ENCODE results near the gene TRABD. TPM values are rescaled to one million over a fixed set of nuclear protein-coding genes. Genes with fewer than 3 reads are reported as not detected.

The TRABD gene
- total and polyA plus RNA-seq, 2 donors (not counting 1 experiment from before 2014, with no cell fraction given), result 11.8 to 17.2 TPM

DNA sequence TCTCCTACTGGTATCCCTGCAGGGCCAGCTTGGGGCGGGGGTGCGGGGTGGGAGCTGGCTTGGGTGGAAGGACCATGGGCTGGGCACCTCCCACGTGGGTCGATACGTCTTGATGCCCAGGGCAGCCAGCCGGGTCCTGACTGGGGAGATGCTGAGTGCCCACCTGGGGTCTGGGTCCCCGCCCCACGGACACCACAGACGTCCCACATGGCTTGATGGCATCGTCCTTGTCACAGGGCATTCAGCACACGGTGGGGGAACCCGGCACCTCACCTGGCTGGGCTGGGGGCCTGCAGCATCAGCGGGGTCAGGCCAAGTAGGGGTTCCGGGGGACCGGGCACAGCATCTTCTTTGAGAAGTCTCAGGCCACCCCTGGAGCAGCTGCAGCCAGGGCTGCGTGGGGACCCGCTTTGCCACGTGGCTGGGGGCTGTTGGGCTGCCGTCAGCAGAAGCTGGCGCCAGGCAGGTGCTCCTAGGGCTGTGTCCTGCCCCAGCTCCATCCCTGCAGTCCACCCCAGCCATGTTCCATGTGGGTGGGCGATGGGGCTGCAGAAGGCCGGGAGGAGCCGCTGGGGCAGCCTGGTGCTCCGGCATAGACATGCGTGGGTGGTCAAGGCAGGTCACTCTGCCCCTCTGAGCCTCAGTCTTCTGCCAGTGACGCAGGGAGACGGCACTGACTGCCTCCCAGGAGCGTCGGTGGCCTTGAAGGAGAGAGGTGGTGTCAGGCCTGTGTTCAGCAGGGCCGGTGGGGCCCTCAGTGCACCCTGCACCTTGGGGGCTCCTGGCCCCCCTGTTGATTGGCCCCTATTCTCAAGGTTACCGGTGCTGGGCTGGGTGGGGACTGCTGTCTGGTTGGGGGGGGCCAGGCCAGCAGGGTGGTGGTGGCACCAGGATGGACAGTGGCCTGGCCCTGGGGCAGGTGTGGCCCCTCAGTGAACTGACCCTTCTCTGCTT, 23.5 kb downstream of the TRABD start:
- H3K9me3 ChIP-seq (ENCODE audit: control insufficient read depth, insufficient read depth, low read depth, low read length), result no peaks in the 10 kb centered on the region
- H3K4me2 ChIP-seq (ENCODE audit: extremely low read depth, insufficient read depth, low read length), result no peak overlapping the region
- H3K79me2 ChIP-seq (ENCODE audit: control insufficient read depth, insufficient read depth, low read length), result peaks cover 15% of the 10 kb centered on the region
- no peak overlapping the region for H3K4me3 ChIP-seq (replicated peaks in 1 of 4; ENCODE audit: control extremely low read depth in 1 of 4, insufficient read depth in 1 of 4, low read depth in 3 of 4, low read length in 4 of 4)
- no peak overlapping the region for H2AFZ ChIP-seq (ENCODE audit: low read length)
- H3K36me3 ChIP-seq (ENCODE audit: control insufficient read depth, insufficient read depth, low read length), result peaks cover 34% of the 10 kb centered on the region
- H3K4me1 ChIP-seq (ENCODE audit: control insufficient read depth, extremely low read depth, insufficient read depth, low read length), result no peaks in the 10 kb centered on the region
- TF ChIP-seq EZH2 (IDR thresholded peaks at IDR 0.05; ENCODE audit: low read length, missing control alignments), result no peak
- no peaks in the 10 kb centered on the region for H3K27me3 ChIP-seq (ENCODE audit: control insufficient read depth, insufficient read depth, low read length)
- DNase-seq (ENCODE audit: low read depth in 2 of 2), result no peak
- no peaks in the 10 kb centered on the region for H4K20me1 ChIP-seq (ENCODE audit: control insufficient read depth, extremely low read depth, insufficient read depth, low read length)
- no peak overlapping the region for H3K27ac ChIP-seq (ENCODE audit: insufficient read depth, low read length)
- no peak overlapping the region for H3K9ac ChIP-seq (ENCODE audit: insufficient read depth, low read length)

GRCh38 chr22:50209893-50210292, 24.2 kb downstream of the TRABD start:
- peak; percentile 31 to 68 for DNase-seq (ENCODE audit: low read depth in 2 of 2)
- peaks cover 18% of the 10 kb centered on the region for H3K79me2 ChIP-seq (ENCODE audit: control insufficient read depth, insufficient read depth, low read length)
- peaks cover 34% of the 10 kb centered on the region for H3K36me3 ChIP-seq (ENCODE audit: control insufficient read depth, insufficient read depth, low read length)
- no peaks in the 10 kb centered on the region for H3K9me3 ChIP-seq (ENCODE audit: control insufficient read depth, insufficient read depth, low read depth, low read length)
- no peaks in the 10 kb centered on the region for H3K4me1 ChIP-seq (ENCODE audit: control insufficient read depth, extremely low read depth, insufficient read depth, low read length)
- peaks cover 2% of the 10 kb centered on the region for H4K20me1 ChIP-seq (ENCODE audit: control insufficient read depth, extremely low read depth, insufficient read depth, low read length)
- H2AFZ ChIP-seq (ENCODE audit: low read length), result no peak overlapping the region
- no peak overlapping the region for H3K4me3 ChIP-seq (replicated peaks in 1 of 4; ENCODE audit: control extremely low read depth in 1 of 4, insufficient read depth in 1 of 4, low read depth in 3 of 4, low read length in 4 of 4)
- H3K27ac ChIP-seq (ENCODE audit: insufficient read depth, low read length), result no peak overlapping the region
- TF ChIP-seq CTCF (conservative IDR thresholded peaks at IDR 0.05 in 1 of 2, IDR thresholded peaks at IDR 0.05 in 1 of 2; ENCODE audit: low read depth in 1 of 2, low read length in 2 of 2) (peak; percentile 79 to 90), EZH2 (IDR thresholded peaks at IDR 0.05; ENCODE audit: low read length, missing control alignments) (no peak)
- no peaks in the 10 kb centered on the region for H3K27me3 ChIP-seq (ENCODE audit: control insufficient read depth, insufficient read depth, low read length)
- no peak overlapping the region for H3K9ac ChIP-seq (ENCODE audit: insufficient read depth, low read length)
- H3K4me2 ChIP-seq (ENCODE audit: extremely low read depth, insufficient read depth, low read length), result no peak overlapping the region

DNA sequence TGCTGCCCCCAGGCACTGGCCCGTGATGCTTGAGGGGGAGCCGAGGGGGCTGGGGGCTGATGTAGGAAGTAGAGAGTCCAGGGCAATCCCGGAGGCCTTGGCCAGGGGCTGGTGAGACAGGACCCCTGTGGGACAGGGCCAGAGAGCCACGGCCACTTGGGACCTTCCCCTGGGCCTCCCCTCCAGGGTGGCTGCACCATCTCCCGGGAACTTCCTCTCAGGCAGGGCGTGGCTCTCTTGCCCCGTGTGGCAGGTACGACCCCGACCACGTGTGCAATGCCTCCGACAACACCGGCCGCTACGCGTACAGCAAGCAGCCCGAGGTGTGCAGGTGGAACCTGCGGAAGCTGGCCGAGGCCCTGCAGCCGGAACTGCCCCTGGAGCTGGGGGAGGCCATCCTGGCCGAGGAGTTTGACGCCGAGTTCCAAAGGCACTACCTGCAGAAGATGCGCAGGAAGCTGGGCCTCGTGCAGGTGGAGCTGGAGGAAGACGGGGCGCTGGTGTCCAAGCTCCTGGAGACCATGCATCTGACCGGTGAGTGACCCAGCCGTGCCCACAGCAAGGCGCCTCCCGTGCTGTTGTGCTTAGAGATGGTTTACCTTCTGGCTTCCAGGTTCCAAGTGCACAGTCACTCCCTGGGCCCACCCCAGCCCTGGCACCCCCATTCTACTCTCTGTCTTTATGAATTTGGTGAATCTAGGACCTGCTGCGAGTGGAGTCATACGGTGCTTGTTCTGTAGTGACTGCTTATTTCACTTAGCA, 24.8 kb downstream of the TRABD start:
- Histone ChIP-seq H3K4me1 (ENCODE audit: control insufficient read depth, extremely low read depth, insufficient read depth, low read length) (no peaks in the 10 kb centered on the region), H3K36me3 (ENCODE audit: control insufficient read depth, insufficient read depth, low read length) (peaks cover 39% of the 10 kb centered on the region), H3K79me2 (ENCODE audit: control insufficient read depth, insufficient read depth, low read length) (peaks cover 22% of the 10 kb centered on the region), H3K9ac (ENCODE audit: insufficient read depth, low read length) (no peak overlapping the region), H3K27ac (ENCODE audit: insufficient read depth, low read length) (no peak overlapping the region), H3K9me3 (ENCODE audit: control insufficient read depth, insufficient read depth, low read depth, low read length) (no peaks in the 10 kb centered on the region), H4K20me1 (ENCODE audit: control insufficient read depth, extremely low read depth, insufficient read depth, low read length) (peaks cover 4% of the 10 kb centered on the region), H3K4me3 (replicated peaks in 1 of 4; ENCODE audit: control extremely low read depth in 1 of 4, insufficient read depth in 1 of 4, low read depth in 3 of 4, low read length in 4 of 4) (no peak overlapping the region), H3K4me2 (ENCODE audit: extremely low read depth, insufficient read depth, low read length) (no peak overlapping the region), H3K27me3 (ENCODE audit: control insufficient read depth, insufficient read depth, low read length) (no peaks in the 10 kb centered on the region), H2AFZ (ENCODE audit: low read length) (no peak overlapping the region)
- TF ChIP-seq CTCF (conservative IDR thresholded peaks at IDR 0.05 in 1 of 2, IDR thresholded peaks at IDR 0.05 in 1 of 2; ENCODE audit: low read depth in 1 of 2, low read length in 2 of 2) (no peak), EZH2 (IDR thresholded peaks at IDR 0.05; ENCODE audit: low read length, missing control alignments) (no peak)
- no peak for DNase-seq (ENCODE audit: low read depth in 2 of 2)

All from fibroblast of lung (primary cell).